ENCODE measurements around the gene BPIFB3. TPM values are rescaled to one million over a fixed set of nuclear protein-coding genes. Genes with fewer than 3 reads are reported as not detected.

BPIFB3 gene
- total RNA-seq, 1 donor from 2014 or later: not detected

GRCh38 chr20:33091693-33092092, 38.0 kb downstream of the BPIFB3 start:
- Histone ChIP-seq H3K4me1 (no peaks in the 10 kb centered on the region), H3K27me3 (no peaks in the 10 kb centered on the region), H3K36me3 (no peaks in the 10 kb centered on the region), H3K4me3 (no peak overlapping the region), H3K9me3 (no peaks in the 10 kb centered on the region), H3K27ac (no peak overlapping the region)
- no peak for TF ChIP-seq POLR2AphosphoS5 (IDR thresholded peaks at IDR 0.05; ENCODE audit: insufficient read depth in 1 of 2, low read depth in 1 of 2)
- TF ChIP-seq POLR2A (IDR thresholded peaks at IDR 0.05): no peak
- no peak for TF ChIP-seq CTCF (IDR thresholded peaks at IDR 0.05)
- no peak for DNase-seq (ENCODE audit: extremely low spot score in 2 of 2)
- intact Hi-C loops (cut with DNase I): no loop called here

GRCh38 chr20:33092361-33092760, 38.7 kb downstream of the BPIFB3 start:
- intact Hi-C loops (cut with DNase I): no loop called here
- no peaks in the 10 kb centered on the region for H3K27me3 ChIP-seq
- H3K4me3 ChIP-seq: no peak overlapping the region
- H3K36me3 ChIP-seq: no peaks in the 10 kb centered on the region
- no peak overlapping the region for H3K27ac ChIP-seq
- H3K4me1 ChIP-seq: no peaks in the 10 kb centered on the region
- TF ChIP-seq POLR2A (IDR thresholded peaks at IDR 0.05) (no peak), CTCF (IDR thresholded peaks at IDR 0.05) (no peak), POLR2AphosphoS5 (IDR thresholded peaks at IDR 0.05; ENCODE audit: insufficient read depth in 1 of 2, low read depth in 1 of 2) (no peak)
- DNase-seq (ENCODE audit: extremely low spot score in 2 of 2): no peak
- H3K9me3 ChIP-seq: no peaks in the 10 kb centered on the region

GRCh38 chr20:33093074-33093473, 39.4 kb downstream of the BPIFB3 start:
- no peak for DNase-seq (ENCODE audit: extremely low spot score in 2 of 2)
- Histone ChIP-seq H3K27ac (no peak overlapping the region), H3K36me3 (no peaks in the 10 kb centered on the region), H3K4me3 (no peak overlapping the region), H3K27me3 (no peaks in the 10 kb centered on the region), H3K4me1 (no peaks in the 10 kb centered on the region), H3K9me3 (no peaks in the 10 kb centered on the region)
- intact Hi-C loops (cut with DNase I): no loop called here
- no peak for TF ChIP-seq CTCF (IDR thresholded peaks at IDR 0.05)
- TF ChIP-seq POLR2AphosphoS5 (IDR thresholded peaks at IDR 0.05; ENCODE audit: insufficient read depth in 1 of 2, low read depth in 1 of 2): no peak
- no peak for TF ChIP-seq POLR2A (IDR thresholded peaks at IDR 0.05)

- TF ChIP-seq POLR2AphosphoS5 (IDR thresholded peaks at IDR 0.05; ENCODE audit: insufficient read depth in 1 of 2, low read depth in 1 of 2): no peak
- TF ChIP-seq POLR2A (IDR thresholded peaks at IDR 0.05): no peak
- TF ChIP-seq CTCF (IDR thresholded peaks at IDR 0.05): no peak
- Histone ChIP-seq H3K36me3 (no peaks in the 10 kb centered on the region), H3K27me3 (no peaks in the 10 kb centered on the region), H3K4me3 (no peak overlapping the region), H3K9me3 (no peaks in the 10 kb centered on the region), H3K27ac (no peak overlapping the region), H3K4me1 (no peaks in the 10 kb centered on the region)
- DNase-seq (ENCODE audit: extremely low spot score in 2 of 2): no peak
- intact Hi-C loops (cut with DNase I): no loop called here
These were observed 39.9 kb downstream of the BPIFB3 start for GRCh38 chr20:33093582-33093981.

GRCh38 chr20:33095249-33095648, 41.5 kb downstream of the BPIFB3 start:
- Histone ChIP-seq H3K9me3 (no peaks in the 10 kb centered on the region), H3K27ac (no peak overlapping the region), H3K27me3 (no peaks in the 10 kb centered on the region), H3K4me3 (no peak overlapping the region), H3K36me3 (no peaks in the 10 kb centered on the region), H3K4me1 (no peaks in the 10 kb centered on the region)
- TF ChIP-seq POLR2AphosphoS5 (IDR thresholded peaks at IDR 0.05; ENCODE audit: insufficient read depth in 1 of 2, low read depth in 1 of 2): no peak
- no peak for TF ChIP-seq CTCF (IDR thresholded peaks at IDR 0.05)
- TF ChIP-seq POLR2A (IDR thresholded peaks at IDR 0.05): no peak
- DNase-seq (ENCODE audit: extremely low spot score in 2 of 2): no peak
- intact Hi-C loops (cut with DNase I): no loop called here

Measured in vagina (tissue), 2 donors.